ENCODE data around the gene MIX23.

The MIX23 gene

GRCh38 chr3:122325769-122326168, 57.3 kb downstream of the MIX23 start:
- Histone ChIP-seq H2BK5ac (ENCODE audit: low read depth, low read length, poor library complexity) (no peak overlapping the region), H3K4me2 (ENCODE audit: low read length) (no peak overlapping the region), H2AFZ (ENCODE audit: insufficient read depth, low read length, poor library complexity) (no peak overlapping the region), H2BK120ac (ENCODE audit: insufficient read depth, low read length, poor library complexity) (no peak overlapping the region), H4K91ac (ENCODE audit: low read depth, low read length) (no peak overlapping the region), H3K36me3 (ENCODE audit: control insufficient read depth in 1 of 2, insufficient read depth in 2 of 2, low read length in 2 of 2) (no peaks in the 10 kb centered on the region), H3K4me1 (ENCODE audit: control insufficient read depth in 1 of 2, insufficient read depth in 2 of 2, low read length in 2 of 2) (no peaks in the 10 kb centered on the region), H3K14ac (ENCODE audit: low read length) (no peak overlapping the region), H4K8ac (ENCODE audit: low read depth, low read length) (no peak overlapping the region), H2BK12ac (ENCODE audit: low read length) (no peak overlapping the region), H3K27ac (ENCODE audit: low read depth, low read length) (no peak overlapping the region), H3K4me3 (ENCODE audit: low read depth, low read length) (no peak overlapping the region), H3K9me3 (ENCODE audit: insufficient read depth, low read depth, low read length) (no peaks in the 10 kb centered on the region), H4K12ac (ENCODE audit: low read depth, low read length) (no peak overlapping the region), H2AK5ac (ENCODE audit: low read length) (no peak overlapping the region), H3K79me1 (ENCODE audit: low read length) (no peaks in the 10 kb centered on the region), H3K23ac (ENCODE audit: low read length) (no peak overlapping the region), H3K9ac (ENCODE audit: low read length) (no peak overlapping the region), H3K79me2 (ENCODE audit: control insufficient read depth, insufficient read depth, low read length, poor library complexity) (no peaks in the 10 kb centered on the region), H3K4ac (ENCODE audit: low read depth, low read length) (no peak overlapping the region), H3K27me3 (ENCODE audit: insufficient read depth, low read length) (no peaks in the 10 kb centered on the region), H3K18ac (ENCODE audit: low read length) (no peak overlapping the region)
- no CpG with 5 or more reads among the region's 3 CpGs for WGBS (ENCODE audit: extremely low coverage, insufficient coverage, insufficient read length)
- no peak for DNase-seq

GRCh38 chr3:122324871-122325323, 58.1 kb downstream of the MIX23 start, which contains the start of gene CSTA:
TSS of gene CSTA (plus strand) at chr3:122325248. CDS start at chr3:122325293, 45 bp downstream.
- no peak within 1 kb of the TSS for H3K9ac ChIP-seq (ENCODE audit: low read length)
- WGBS (ENCODE audit: extremely low coverage, insufficient coverage, insufficient read length), result no CpG with 5 or more reads among the region's 6 CpGs
- H3K4ac ChIP-seq (ENCODE audit: low read depth, low read length), result no peak within 1 kb of the TSS
- H2BK12ac ChIP-seq (ENCODE audit: low read length), result no peak within 1 kb of the TSS
- no peak within 1 kb of the TSS for H3K4me3 ChIP-seq (ENCODE audit: low read depth, low read length)
- H3K79me1 ChIP-seq (ENCODE audit: low read length), result no peaks in the 10 kb centered on the region
- no peak within 1 kb of the TSS for H2AFZ ChIP-seq (ENCODE audit: insufficient read depth, low read length, poor library complexity)
- H3K18ac ChIP-seq (ENCODE audit: low read length), result no peak within 1 kb of the TSS
- no peak within 1 kb of the TSS for H3K23ac ChIP-seq (ENCODE audit: low read length)
- no peak within 1 kb of the TSS for H2BK5ac ChIP-seq (ENCODE audit: low read depth, low read length, poor library complexity)
- DNase-seq, result peak; percentile 19 to 67
- H3K9me3 ChIP-seq (ENCODE audit: insufficient read depth, low read depth, low read length), result no peaks in the 10 kb centered on the region
- H2AK5ac ChIP-seq (ENCODE audit: low read length), result no peak within 1 kb of the TSS
- H4K91ac ChIP-seq (ENCODE audit: low read depth, low read length), result no peak within 1 kb of the TSS
- H3K27ac ChIP-seq (ENCODE audit: low read depth, low read length), result no peak within 1 kb of the TSS
- no peak within 1 kb of the TSS for H4K8ac ChIP-seq (ENCODE audit: low read depth, low read length)
- H2BK120ac ChIP-seq (ENCODE audit: insufficient read depth, low read length, poor library complexity), result no peak within 1 kb of the TSS
- H3K4me1 ChIP-seq (ENCODE audit: control insufficient read depth in 1 of 2, insufficient read depth in 2 of 2, low read length in 2 of 2), result no peaks in the 10 kb centered on the region
- no peaks in the 10 kb centered on the region for H3K27me3 ChIP-seq (ENCODE audit: insufficient read depth, low read length)
- H4K12ac ChIP-seq (ENCODE audit: low read depth, low read length), result no peak within 1 kb of the TSS
- H3K14ac ChIP-seq (ENCODE audit: low read length), result no peak within 1 kb of the TSS
- no peak within 1 kb of the TSS for H3K4me2 ChIP-seq (ENCODE audit: low read length)
- H3K36me3 ChIP-seq (ENCODE audit: control insufficient read depth in 1 of 2, insufficient read depth in 2 of 2, low read length in 2 of 2), result no peaks in the 10 kb centered on the region
- H3K79me2 ChIP-seq (ENCODE audit: control insufficient read depth, insufficient read depth, low read length, poor library complexity), result no peaks in the 10 kb centered on the region

- Histone ChIP-seq H2AK5ac (ENCODE audit: low read length) (no peak overlapping the region), H3K14ac (ENCODE audit: low read length) (no peak overlapping the region), H3K27ac (ENCODE audit: low read depth, low read length) (no peak overlapping the region), H3K79me1 (ENCODE audit: low read length) (no peaks in the 10 kb centered on the region), H4K8ac (ENCODE audit: low read depth, low read length) (no peak overlapping the region), H3K27me3 (ENCODE audit: insufficient read depth, low read length) (no peaks in the 10 kb centered on the region), H2BK120ac (ENCODE audit: insufficient read depth, low read length, poor library complexity) (no peak overlapping the region), H3K79me2 (ENCODE audit: control insufficient read depth, insufficient read depth, low read length, poor library complexity) (no peaks in the 10 kb centered on the region), H3K9ac (ENCODE audit: low read length) (no peak overlapping the region), H4K91ac (ENCODE audit: low read depth, low read length) (no peak overlapping the region), H2BK12ac (ENCODE audit: low read length) (no peak overlapping the region), H3K18ac (ENCODE audit: low read length) (no peak overlapping the region), H3K9me3 (ENCODE audit: insufficient read depth, low read depth, low read length) (no peaks in the 10 kb centered on the region), H2BK5ac (ENCODE audit: low read depth, low read length, poor library complexity) (no peak overlapping the region), H3K4ac (ENCODE audit: low read depth, low read length) (no peak overlapping the region), H3K4me2 (ENCODE audit: low read length) (no peak overlapping the region), H3K23ac (ENCODE audit: low read length) (no peak overlapping the region), H4K12ac (ENCODE audit: low read depth, low read length) (no peak overlapping the region), H3K36me3 (ENCODE audit: control insufficient read depth in 1 of 2, insufficient read depth in 2 of 2, low read length in 2 of 2) (no peaks in the 10 kb centered on the region), H3K4me1 (ENCODE audit: control insufficient read depth in 1 of 2, insufficient read depth in 2 of 2, low read length in 2 of 2) (no peaks in the 10 kb centered on the region), H3K4me3 (ENCODE audit: low read depth, low read length) (no peak overlapping the region), H2AFZ (ENCODE audit: insufficient read depth, low read length, poor library complexity) (no peak overlapping the region)
- no CpG with 5 or more reads among the region's 5 CpGs for WGBS (ENCODE audit: extremely low coverage, insufficient coverage, insufficient read length)
- DNase-seq, result no peak
Observed at GRCh38 chr3:122322095-122323075, 60.6 kb downstream of the MIX23 start.

GRCh38 chr3:122318620-122319019, 64.4 kb downstream of the MIX23 start:
- H2BK120ac ChIP-seq (ENCODE audit: insufficient read depth, low read length, poor library complexity), result no peak overlapping the region
- DNase-seq, result peak; percentile 59 to 90
- no peak overlapping the region for H2AK5ac ChIP-seq (ENCODE audit: low read length)
- H3K4me1 ChIP-seq (ENCODE audit: control insufficient read depth in 1 of 2, insufficient read depth in 2 of 2, low read length in 2 of 2), result no peaks in the 10 kb centered on the region
- no peak overlapping the region for H2BK5ac ChIP-seq (ENCODE audit: low read depth, low read length, poor library complexity)
- H3K23ac ChIP-seq (ENCODE audit: low read length), result no peak overlapping the region
- no peak overlapping the region for H3K18ac ChIP-seq (ENCODE audit: low read length)
- no peak overlapping the region for H3K4me3 ChIP-seq (ENCODE audit: low read depth, low read length)
- H3K27me3 ChIP-seq (ENCODE audit: insufficient read depth, low read length), result no peaks in the 10 kb centered on the region
- H3K79me1 ChIP-seq (ENCODE audit: low read length), result no peaks in the 10 kb centered on the region
- no CpG with 5 or more reads among the region's 2 CpGs for WGBS (ENCODE audit: extremely low coverage, insufficient coverage, insufficient read length)
- no peak overlapping the region for H3K14ac ChIP-seq (ENCODE audit: low read length)
- H3K27ac ChIP-seq (ENCODE audit: low read depth, low read length), result no peak overlapping the region
- no peak overlapping the region for H2AFZ ChIP-seq (ENCODE audit: insufficient read depth, low read length, poor library complexity)
- H2BK12ac ChIP-seq (ENCODE audit: low read length), result no peak overlapping the region
- no peak overlapping the region for H3K4me2 ChIP-seq (ENCODE audit: low read length)
- H3K36me3 ChIP-seq (ENCODE audit: control insufficient read depth in 1 of 2, insufficient read depth in 2 of 2, low read length in 2 of 2), result no peaks in the 10 kb centered on the region
- H3K9me3 ChIP-seq (ENCODE audit: insufficient read depth, low read depth, low read length), result no peaks in the 10 kb centered on the region
- no peak overlapping the region for H4K12ac ChIP-seq (ENCODE audit: low read depth, low read length)
- no peak overlapping the region for H3K9ac ChIP-seq (ENCODE audit: low read length)
- H3K79me2 ChIP-seq (ENCODE audit: control insufficient read depth, insufficient read depth, low read length, poor library complexity), result no peaks in the 10 kb centered on the region
- no peak overlapping the region for H4K8ac ChIP-seq (ENCODE audit: low read depth, low read length)
- no peak overlapping the region for H4K91ac ChIP-seq (ENCODE audit: low read depth, low read length)
- no peak overlapping the region for H3K4ac ChIP-seq (ENCODE audit: low read depth, low read length)
